CD4-positive, alpha-beta T cell treated with Interleukin-17A for 4 hours (primary cell): ENCODE data around the gene SH3TC2.

Experiments used
- DNase-seq: peaks from one replicate; pipeline ENCODE4 v3.0.0-alpha.2; 2020; ENCODE audit warnings: mixed read lengths

The SH3TC2 gene

DNA sequence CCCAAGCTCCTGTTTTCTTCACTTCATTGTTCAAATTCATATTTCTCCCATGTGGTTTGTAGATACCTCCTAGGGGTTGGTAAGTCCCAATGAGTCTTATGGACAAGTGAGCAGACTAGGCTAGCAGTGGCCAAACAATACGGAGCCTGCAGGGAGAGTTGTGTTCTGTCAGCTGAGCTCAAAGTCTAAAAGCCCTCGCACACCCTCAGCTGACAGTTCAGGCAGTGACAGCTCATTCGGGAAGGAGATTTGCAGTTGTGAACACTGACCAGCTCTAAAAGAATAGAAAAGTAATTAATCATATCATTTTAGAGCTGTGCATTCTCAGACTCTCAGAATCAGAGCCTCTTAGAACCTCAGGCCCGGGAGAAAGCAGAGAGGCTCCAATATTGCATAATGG, 95.1 kb downstream of the SH3TC2 start:
- DNase-seq = no peak

GRCh38 chr5:148966938-148967337, 95.9 kb downstream of the SH3TC2 start:
- DNase-seq = no peak

DNA sequence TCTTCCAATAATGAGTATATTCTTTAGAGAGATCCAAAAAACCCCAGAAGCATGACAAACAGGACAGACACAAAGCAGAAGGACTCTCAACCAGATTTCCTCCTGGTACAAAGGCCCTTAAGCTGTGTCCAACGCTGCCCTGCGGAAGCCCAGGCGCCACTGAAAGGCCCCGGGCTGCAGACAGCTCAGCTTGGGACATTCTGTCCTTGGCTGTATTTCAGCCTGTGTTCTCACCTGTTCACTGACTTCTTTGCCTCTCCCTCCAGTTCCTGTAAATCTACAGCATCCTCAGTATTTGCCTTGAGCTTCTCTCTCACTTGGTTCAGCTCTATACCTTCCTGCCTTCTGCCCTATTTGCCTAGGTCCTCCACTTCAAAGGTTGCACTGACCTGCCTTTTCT, 96.5 kb downstream of the SH3TC2 start:
- DNase-seq = no peak

- no peak for DNase-seq
These were observed 97.2 kb downstream of the SH3TC2 start for GRCh38 chr5:148965511-148966265.

GRCh38 chr5:148963664-148964063, 99.2 kb downstream of the SH3TC2 start:
- DNase-seq = no peak

- no peak for DNase-seq
These were observed 100.0 kb downstream of the SH3TC2 start for GRCh38 chr5:148962761-148963324.

DNA sequence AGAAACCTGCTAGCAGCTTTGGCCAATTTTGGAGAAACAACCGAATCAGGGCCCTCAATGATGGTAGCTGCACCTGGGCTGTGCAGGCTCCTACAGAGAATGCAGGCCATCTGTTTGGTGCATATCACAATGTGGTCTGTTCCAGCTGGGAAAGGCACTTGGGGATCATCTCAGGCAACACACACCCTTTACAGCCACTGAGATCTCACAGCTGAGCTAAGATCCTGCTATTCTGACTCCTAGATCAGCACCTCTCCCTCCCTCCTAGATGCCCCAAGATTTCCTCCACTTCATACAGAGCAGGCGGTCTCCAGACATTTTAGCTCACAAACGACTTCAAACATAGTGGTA, 100.7 kb downstream of the SH3TC2 start:
- DNase-seq = no peak

DNA sequence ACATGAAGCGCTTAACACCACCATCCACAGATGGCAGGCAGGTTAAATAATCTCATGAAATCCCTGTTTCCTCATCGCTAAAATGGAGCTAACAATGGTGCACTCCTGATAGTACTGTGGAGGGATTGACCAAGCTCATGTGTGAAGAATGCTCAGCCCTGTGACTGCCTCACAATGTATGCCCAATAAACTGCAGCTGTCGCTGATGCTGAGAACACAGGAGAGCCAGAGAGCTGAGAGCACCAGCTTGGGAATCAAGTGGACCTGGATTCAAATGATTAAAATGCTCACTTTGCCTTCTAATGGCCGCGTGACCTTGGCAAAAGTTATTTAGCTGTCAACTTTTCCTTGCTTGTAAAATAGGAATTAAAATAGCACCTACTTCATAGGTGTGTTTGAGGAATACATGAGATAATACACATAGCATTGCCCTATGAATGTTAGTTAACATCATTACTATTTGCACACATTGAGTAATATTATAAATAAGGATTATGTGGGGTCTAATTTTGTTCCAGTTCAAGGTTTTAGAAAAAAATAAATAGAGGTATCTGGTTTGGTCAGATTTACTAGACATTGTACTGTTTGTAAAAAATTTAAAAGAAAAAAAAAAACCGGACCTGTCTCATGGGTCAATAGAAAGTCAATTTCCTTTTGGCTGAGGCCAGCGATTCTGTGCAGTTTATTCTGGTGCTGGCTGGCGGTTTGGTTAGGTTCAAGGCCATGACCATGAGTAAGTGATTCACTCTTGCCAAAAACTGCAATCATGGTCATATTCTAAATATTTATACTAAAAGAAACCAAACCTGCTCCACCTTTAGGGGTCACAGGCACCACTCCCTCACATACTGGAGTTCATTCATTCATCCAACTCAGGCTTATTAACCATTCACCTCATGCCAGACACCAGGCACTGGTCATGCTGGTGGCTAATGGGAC, 101.3 kb downstream of the SH3TC2 start:
- DNase-seq = no peak

DNA sequence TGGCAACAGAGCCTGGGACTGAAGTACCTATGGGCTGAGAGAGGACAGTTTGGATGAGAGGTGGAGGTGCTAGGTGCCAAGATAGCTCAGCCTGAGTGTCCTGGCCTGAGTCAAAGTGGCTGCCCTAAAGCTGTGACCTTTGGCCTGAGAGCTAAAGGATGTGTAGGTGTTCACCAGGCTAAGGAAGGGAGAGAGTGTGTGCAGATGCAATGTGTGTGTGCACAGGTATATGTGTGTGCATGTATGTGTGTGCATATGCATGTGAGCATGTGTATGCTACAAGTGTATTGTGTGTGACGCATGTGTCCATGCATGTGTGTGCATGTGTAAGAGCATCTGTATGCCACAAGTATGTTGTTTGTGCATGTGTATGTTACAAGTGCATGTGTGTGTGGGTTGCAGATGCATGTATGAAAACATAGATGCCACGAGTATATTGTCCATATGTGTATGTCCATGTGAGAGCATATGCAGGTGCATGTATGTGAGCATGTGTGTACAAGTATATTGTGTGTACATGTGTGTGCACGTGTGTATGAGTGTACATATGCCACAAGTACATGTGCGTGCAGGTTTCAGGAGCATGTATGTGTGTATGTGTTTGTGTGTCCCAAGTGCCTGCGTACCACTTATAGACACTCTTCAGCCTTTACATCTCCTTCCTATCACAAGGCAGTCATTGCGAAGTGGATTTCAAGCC, 102.6 kb downstream of the SH3TC2 start:
- DNase-seq = no peak

DNA sequence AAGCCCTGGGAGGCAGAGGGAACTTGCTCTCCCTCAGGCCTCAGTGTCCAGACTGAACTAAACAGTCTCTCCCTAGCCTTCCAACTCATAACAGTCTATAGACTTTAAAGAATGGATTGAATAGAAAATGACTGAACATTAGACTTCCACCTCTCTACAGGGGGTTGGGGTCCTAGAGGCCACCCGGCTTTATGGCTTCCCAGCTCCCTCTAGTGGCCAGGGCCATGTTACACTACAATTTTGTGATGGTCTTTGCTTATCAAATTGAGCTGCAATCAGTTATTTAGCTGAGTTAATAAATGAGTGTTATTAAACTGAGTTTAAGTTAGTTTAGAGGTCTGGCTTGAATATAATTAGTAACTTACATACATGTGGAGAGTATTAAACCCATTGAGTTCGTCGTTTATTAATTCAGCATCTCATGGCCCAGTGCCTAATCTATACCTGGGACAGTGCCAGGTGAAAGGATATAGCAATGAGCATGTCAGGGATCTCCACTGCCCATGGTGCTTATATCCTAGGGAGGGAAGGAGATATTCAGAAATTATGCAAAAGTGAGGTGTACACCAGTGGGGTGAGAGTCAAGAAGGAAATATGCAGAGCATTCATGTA, 105.2 kb downstream of the SH3TC2 start:
- peak; percentile 51 for DNase-seq

- DNase-seq = no peak
These were observed 106.1 kb downstream of the SH3TC2 start for GRCh38 chr5:148956477-148957385.
